ENCODE results near the gene PRDX5.

The PRDX5 gene

GRCh38 chr11:64347193-64347867 is 29.4 kb downstream of the PRDX5 start:
- no peak for DNase-seq (ENCODE audit: low read depth in 3 of 3, low spot score in 1 of 3)

- no peak for DNase-seq (ENCODE audit: low read depth in 3 of 3, low spot score in 1 of 3)
Observed at GRCh38 chr11:64348383-64349024, 30.6 kb downstream of the PRDX5 start.

- no peak for DNase-seq (ENCODE audit: low read depth in 3 of 3, low spot score in 1 of 3)
Observed at GRCh38 chr11:64349025-64349387, 31.1 kb downstream of the PRDX5 start.

GRCh38 chr11:64349404-64349803 is 31.5 kb downstream of the PRDX5 start:
- no peak for DNase-seq (ENCODE audit: low read depth in 3 of 3, low spot score in 1 of 3)

GRCh38 chr11:64351136-64351631 is 33.3 kb downstream of the PRDX5 start:
- no peak for DNase-seq (ENCODE audit: low read depth in 3 of 3, low spot score in 1 of 3)

- DNase-seq (ENCODE audit: low read depth in 3 of 3, low spot score in 1 of 3): no peak
Observed at GRCh38 chr11:64352099-64352994, 34.4 kb downstream of the PRDX5 start.

GRCh38 chr11:64352995-64353714 is 35.2 kb downstream of the PRDX5 start:
- DNase-seq (ENCODE audit: low read depth in 3 of 3, low spot score in 1 of 3): no peak

GRCh38 chr11:64353715-64354506 is 36.0 kb downstream of the PRDX5 start:
- no peak for DNase-seq (ENCODE audit: low read depth in 3 of 3, low spot score in 1 of 3)

- DNase-seq (ENCODE audit: low read depth in 3 of 3, low spot score in 1 of 3): no peak
Observed at GRCh38 chr11:64355078-64355940, 37.4 kb downstream of the PRDX5 start.

- DNase-seq (ENCODE audit: low read depth in 3 of 3, low spot score in 1 of 3): no peak
Observed at GRCh38 chr11:64356498-64357411, 38.8 kb downstream of the PRDX5 start.

GRCh38 chr11:64357446-64357845 is 39.5 kb downstream of the PRDX5 start:
- no peak for DNase-seq (ENCODE audit: low read depth in 3 of 3, low spot score in 1 of 3)

GRCh38 chr11:64357904-64358535 is 40.1 kb downstream of the PRDX5 start:
- DNase-seq (ENCODE audit: low read depth in 3 of 3, low spot score in 1 of 3): no peak

GRCh38 chr11:64358536-64358906 is 40.6 kb downstream of the PRDX5 start:
- no peak for DNase-seq (ENCODE audit: low read depth in 3 of 3, low spot score in 1 of 3)

GRCh38 chr11:64358907-64359711 is 41.2 kb downstream of the PRDX5 start, which contains the start of gene RPS6KA4:
Gene RPS6KA4 (plus strand): TSS chr11:64359162. CDS start chr11:64359236, 74 bp downstream.
- DNase-seq (ENCODE audit: low read depth in 3 of 3, low spot score in 1 of 3): peak in 1 of 3 donors; percentile 43

GRCh38 chr11:64359712-64360445 is 42.0 kb downstream of the PRDX5 start:
- no peak for DNase-seq (ENCODE audit: low read depth in 3 of 3, low spot score in 1 of 3)

GRCh38 chr11:64360448-64360921 is 42.6 kb downstream of the PRDX5 start:
- DNase-seq (ENCODE audit: low read depth in 3 of 3, low spot score in 1 of 3): no peak
